ENCODE results near the gene ARHGEF4. TPM values are rescaled to one million over a fixed set of nuclear protein-coding genes. Genes with fewer than 3 reads are reported as not detected.

The ARHGEF4 gene
- total RNA-seq, 1 experiment from 2014 or later: 26.6 TPM

- no TSS peak for BruUV-seq (replicated peaks)
- H3K9me3 ChIP-seq (ENCODE audit: control insufficient read depth in 1 of 2, insufficient read depth in 1 of 2, low read depth in 1 of 2, low read length in 2 of 2): no peaks in the 10 kb centered on the region
- no peak overlapping the region for H3K27ac ChIP-seq (ENCODE audit: low read depth, low read length)
- no peak overlapping the region for H2AFZ ChIP-seq (ENCODE audit: low read depth, low read length, poor library complexity, severe bottlenecking)
- ATAC-seq (no peak), DNase-seq (ENCODE audit: low read depth, low spot score) (no peak)
- no peak overlapping the region for H3K4me3 ChIP-seq (replicated peaks in 1 of 2; ENCODE audit: low read depth in 1 of 2, low read length in 2 of 2)
- RAD21 ChIA-PET (ENCODE audit: low non-redundant PET in 1 of 2, low total read pairs in 2 of 2, uncharacterized antibody in 2 of 2, unreplicated experiment in 2 of 2): no interaction called here
- POLR2A ChIA-PET: no interaction called here
- no peaks in the 10 kb centered on the region for H3K36me3 ChIP-seq (ENCODE audit: control insufficient read depth in 1 of 2, insufficient read depth in 2 of 2, low read length in 2 of 2)
- H3K9me2 ChIP-seq (ENCODE audit: insufficient read depth): no peaks in the 10 kb centered on the region
- H3K27me3 ChIP-seq (ENCODE audit: insufficient read depth, low read length): no peaks in the 10 kb centered on the region
- no peaks in the 10 kb centered on the region for H3K4me1 ChIP-seq (ENCODE audit: control insufficient read depth in 1 of 2, insufficient read depth in 2 of 2, low read length in 2 of 2)
- no peaks in the 10 kb centered on the region for H4K20me1 ChIP-seq (ENCODE audit: insufficient read depth)
- no peak overlapping the region for H3K4me2 ChIP-seq (ENCODE audit: low read length)
- no peaks in the 10 kb centered on the region for H3K79me2 ChIP-seq (ENCODE audit: insufficient read depth, low read length)
- TF ChIP-seq JUND (IDR thresholded peaks at IDR 0.05) (no peak), EZH2phosphoT487 (IDR thresholded peaks at IDR 0.05; ENCODE audit: borderline replicate concordance) (no peak), ATF3 (IDR thresholded peaks at IDR 0.05) (no peak)
- H3K9ac ChIP-seq (ENCODE audit: low read length): no peak overlapping the region
- intact Hi-C loops (cut with micrococcal nuclease): no loop called here
- CTCF ChIA-PET: no interaction called here
These were observed 75.3 kb downstream of the ARHGEF4 start for GRCh38 chr2:130911996-130912395.

GRCh38 chr2:130912471-130912870 lies 75.8 kb downstream of the ARHGEF4 start:
- TF ChIP-seq ATF3 (IDR thresholded peaks at IDR 0.05): no peak
- no peak for TF ChIP-seq JUND (IDR thresholded peaks at IDR 0.05)
- TF ChIP-seq TCF7L2 (IDR thresholded peaks at IDR 0.05; ENCODE audit: borderline replicate concordance, extremely low read depth, insufficient read depth, insufficient read length): no peak
- TF ChIP-seq CEBPB (IDR thresholded peaks at IDR 0.05; ENCODE audit: low read depth): no peak
- no peak for TF ChIP-seq RAD21 (IDR thresholded peaks at IDR 0.05; ENCODE audit: low read depth)
- no peak for TF ChIP-seq EZH2 (IDR thresholded peaks at IDR 0.05)
- no peak for DNase-seq (ENCODE audit: low read depth, low spot score)
- ChIA-PET POLR2A (no interaction called here), RAD21 (ENCODE audit: low non-redundant PET in 1 of 2, low total read pairs in 2 of 2, uncharacterized antibody in 2 of 2, unreplicated experiment in 2 of 2) (no interaction called here), CTCF (no interaction called here)
- H3K4me1 ChIP-seq (ENCODE audit: control insufficient read depth in 1 of 2, insufficient read depth in 2 of 2, low read length in 2 of 2): no peaks in the 10 kb centered on the region
- no peak overlapping the region for H3K9ac ChIP-seq (ENCODE audit: low read length)
- H3K36me3 ChIP-seq (ENCODE audit: control insufficient read depth in 1 of 2, insufficient read depth in 2 of 2, low read length in 2 of 2): no peaks in the 10 kb centered on the region
- no peaks in the 10 kb centered on the region for H3K9me2 ChIP-seq (ENCODE audit: insufficient read depth)
- H4K20me1 ChIP-seq (ENCODE audit: insufficient read depth): no peaks in the 10 kb centered on the region
- BruUV-seq (replicated peaks): no TSS peak
- no peak overlapping the region for H3K4me3 ChIP-seq (replicated peaks in 1 of 2; ENCODE audit: low read depth in 1 of 2, low read length in 2 of 2)
- H3K9me3 ChIP-seq (ENCODE audit: control insufficient read depth in 1 of 2, insufficient read depth in 1 of 2, low read depth in 1 of 2, low read length in 2 of 2): no peaks in the 10 kb centered on the region
- H3K79me2 ChIP-seq (ENCODE audit: insufficient read depth, low read length): no peaks in the 10 kb centered on the region
- no peak overlapping the region for H2AFZ ChIP-seq (ENCODE audit: low read depth, low read length, poor library complexity, severe bottlenecking)
- H3K27ac ChIP-seq (ENCODE audit: low read depth, low read length): no peak overlapping the region
- no peak overlapping the region for H3K4me2 ChIP-seq (ENCODE audit: low read length)
- intact Hi-C loops (cut with micrococcal nuclease): no loop called here
- no peak for ATAC-seq
- H3K27me3 ChIP-seq (ENCODE audit: insufficient read depth, low read length): no peaks in the 10 kb centered on the region

Data from HCT116 (cell line).